Left ventricle myocardium superior (tissue), 1 donor: ENCODE results near the gene ADORA2B. TPM values are rescaled to one million over a fixed set of nuclear protein-coding genes. Genes with fewer than 3 reads are reported as not detected.
"Not testable (repeated sequence)": the region's sequence is repeated elsewhere in the genome, so short reads cannot be mapped to it uniquely, and the experiment has no call there.

Source experiments
- ATAC-seq: fragments of 200-7000 bp; cut with Tn5 transposase; one replicate; pipeline ENCODE4 v1.9.1; 2020; ENCODE audit warnings: mild to moderate bottlenecking, moderate library complexity
- DNase-seq: peaks from one replicate; pipeline ENCODE4 v3.0.0-alpha.2; 2020
- intact Hi-C: fragments of 100-400 bp; cut with micrococcal nuclease; formaldehyde crosslinking; loops from one replicate; pipeline ENCODE4 v1.11.0; 2022
- long read RNA-seq: library from polyadenylated mRNA; unstranded; transcript quantifications from one replicate; pipeline ENCODE4 v2.0.0, GENCODE V29; 2021
- total RNA-seq: library from RNA; stranded (reverse); fragmentation: NEBNext Ultra II Directional; extraction: Animal tissue kit (Norgen Biotek cat#: 25700); gene quantifications from one replicate; pipeline ENCODE4 v1.2.1, GENCODE V29; 2021
- donor health status: DM: no; HTN: yes; CAD: no; lungs with severe emphysema.

Gene ADORA2B
- 0.57 TPM for total RNA-seq
- long read RNA-seq, result 0 reads

- intact Hi-C loops, result no loop called here
- ATAC-seq (peak; percentile 92), DNase-seq (peak; percentile 82)
Observed at GRCh38 chr17:15944759-15945526, at the start of gene ADORA2B. ADORA2B (plus strand) TSS chr17:15945130; CDS start chr17:15945249, 119 bp downstream.

GRCh38 chr17:15896277-15896676 is 48.7 kb upstream of the ADORA2B start:
- DNase-seq (no peak), ATAC-seq (no peak)
- intact Hi-C loops, result no loop called here

GRCh38 chr17:15896834-15897233 is 48.1 kb upstream of the ADORA2B start:
- DNase-seq, result no peak
- intact Hi-C loops, result no loop called here
- no peak for ATAC-seq

GRCh38 chr17:15899596-15899995 is 45.3 kb upstream of the ADORA2B start:
- ATAC-seq, intact Hi-C loops, DNase-seq: not testable (repeated sequence)

- intact Hi-C loops, result no loop called here
- DNase-seq (no peak), ATAC-seq (no peak)
Observed at GRCh38 chr17:15900871-15901270, 44.1 kb upstream of the ADORA2B start.

- intact Hi-C loops, ATAC-seq, DNase-seq: not testable (repeated sequence)
Observed at GRCh38 chr17:15905236-15905635, 39.7 kb upstream of the ADORA2B start.

GRCh38 chr17:15907290-15907689 is 37.6 kb upstream of the ADORA2B start:
- ATAC-seq (no peak), DNase-seq (no peak)
- intact Hi-C loops, result no loop called here

- DNase-seq (no peak), ATAC-seq (no peak)
- intact Hi-C loops, result no loop called here
Observed at GRCh38 chr17:15908378-15908777, 36.6 kb upstream of the ADORA2B start.

GRCh38 chr17:15909481-15909991 is 35.4 kb upstream of the ADORA2B start:
- DNase-seq (peak; percentile 45), ATAC-seq (peak; percentile 81)
- intact Hi-C loops, result no loop called here

GRCh38 chr17:15910791-15911190 is 34.1 kb upstream of the ADORA2B start:
- DNase-seq, result no peak
- no peak for ATAC-seq
- intact Hi-C loops, result no loop called here

- DNase-seq, intact Hi-C loops, ATAC-seq: not testable (repeated sequence)
Observed at GRCh38 chr17:15911701-15912100, 33.2 kb upstream of the ADORA2B start.

DNA sequence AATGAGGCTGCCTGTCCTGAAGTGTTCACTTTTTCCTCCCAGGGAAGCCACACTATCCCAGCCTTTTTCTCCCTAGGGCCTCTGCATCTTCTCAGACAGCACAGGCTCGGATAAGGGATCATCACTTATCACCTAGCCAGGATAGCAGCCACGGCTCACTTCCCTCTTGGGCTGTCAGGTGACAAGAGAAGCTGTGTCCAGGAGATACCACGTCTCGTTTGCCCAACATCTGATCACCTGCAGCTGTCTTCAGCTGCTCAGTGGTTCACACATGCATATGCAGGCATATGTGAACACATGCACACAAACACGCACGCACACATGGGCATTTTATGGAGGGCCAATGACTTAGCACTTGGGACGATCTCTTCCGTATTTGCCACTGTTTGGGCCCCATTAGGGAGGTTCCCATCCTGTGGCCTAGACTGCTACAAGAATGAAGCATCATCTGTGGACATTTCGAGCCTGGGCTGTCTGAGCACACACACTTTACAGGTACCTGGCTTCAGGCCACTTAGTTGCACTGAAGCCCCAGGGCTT is 32.4 kb upstream of the ADORA2B start:
- no peak for ATAC-seq
- no peak for DNase-seq
- intact Hi-C loops, result no loop called here

- no peak for ATAC-seq
- intact Hi-C loops, result no loop called here
Observed at GRCh38 chr17:15913826-15914225, 31.1 kb upstream of the ADORA2B start.

GRCh38 chr17:15914400-15915170 is 30.3 kb upstream of the ADORA2B start:
- ATAC-seq (no peak), DNase-seq (no peak)
- intact Hi-C loops, result no loop called here

More at GRCh38 chr17:15913826-15914225, 31.1 kb upstream of the ADORA2B start:
- no peak for DNase-seq

- ATAC-seq, result no peak
- no peak for DNase-seq
- intact Hi-C loops, result no loop called here
Observed at GRCh38 chr17:15915961-15916360, 29.0 kb upstream of the ADORA2B start.

DNA sequence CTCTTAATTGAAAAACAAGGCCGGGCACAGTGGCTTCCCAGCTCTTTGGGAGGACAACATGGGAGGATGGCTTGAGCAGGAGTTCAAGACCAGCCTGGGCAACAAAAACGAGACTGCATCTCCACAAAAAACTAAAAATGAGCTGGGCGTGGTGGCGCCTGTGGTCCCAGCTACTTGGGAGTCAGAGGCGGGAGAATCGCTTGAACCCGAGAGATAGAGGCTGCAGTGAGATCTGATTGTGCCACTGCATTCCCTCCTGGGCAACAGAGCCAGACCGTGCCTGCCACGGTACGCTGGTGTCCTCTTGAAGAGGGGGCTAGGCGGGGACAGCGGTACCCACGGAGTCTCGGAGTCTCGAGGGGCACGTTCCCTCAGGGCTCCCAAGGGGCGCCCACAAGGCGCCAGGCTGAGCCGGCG is 27.9 kb upstream of the ADORA2B start:
- intact Hi-C loops, result no loop called here
- no peak for DNase-seq
- ATAC-seq, result no peak

DNA sequence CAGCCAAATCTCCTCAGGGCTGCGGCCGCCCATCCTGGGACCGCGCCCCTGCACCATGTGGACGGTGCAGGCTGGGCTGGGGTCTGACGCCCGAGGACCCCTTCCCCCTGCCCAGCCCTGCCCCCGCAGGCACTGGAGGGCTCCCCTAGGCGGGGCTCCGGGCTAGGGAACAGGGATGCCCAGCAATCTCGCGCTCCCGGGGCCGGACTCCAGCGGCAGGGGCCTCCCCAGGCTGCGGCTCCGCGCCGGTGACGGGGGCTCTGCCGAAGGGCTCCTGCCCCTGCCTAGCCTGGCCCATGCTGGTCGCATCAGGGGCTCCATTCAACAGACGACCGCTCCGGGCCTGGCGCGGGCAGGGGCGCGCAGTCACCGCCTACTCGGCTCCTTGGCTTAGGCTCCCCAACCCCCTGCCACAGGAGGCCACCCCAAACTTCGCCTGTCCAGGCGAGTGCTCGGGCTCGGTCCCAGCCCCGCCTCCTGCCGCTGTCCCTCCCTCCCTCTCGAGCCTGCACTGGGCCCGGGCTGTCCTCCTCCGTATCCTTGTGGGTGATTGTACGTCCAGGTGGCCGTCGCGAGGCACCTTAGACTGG is 27.4 kb upstream of the ADORA2B start:
- intact Hi-C loops, result no loop called here
- ATAC-seq, result peak; percentile 49
- DNase-seq, result peak; percentile 41

GRCh38 chr17:15918261-15918660 is 26.7 kb upstream of the ADORA2B start:
- ATAC-seq, result no peak
- DNase-seq, result no peak
- intact Hi-C loops, result no loop called here

DNA sequence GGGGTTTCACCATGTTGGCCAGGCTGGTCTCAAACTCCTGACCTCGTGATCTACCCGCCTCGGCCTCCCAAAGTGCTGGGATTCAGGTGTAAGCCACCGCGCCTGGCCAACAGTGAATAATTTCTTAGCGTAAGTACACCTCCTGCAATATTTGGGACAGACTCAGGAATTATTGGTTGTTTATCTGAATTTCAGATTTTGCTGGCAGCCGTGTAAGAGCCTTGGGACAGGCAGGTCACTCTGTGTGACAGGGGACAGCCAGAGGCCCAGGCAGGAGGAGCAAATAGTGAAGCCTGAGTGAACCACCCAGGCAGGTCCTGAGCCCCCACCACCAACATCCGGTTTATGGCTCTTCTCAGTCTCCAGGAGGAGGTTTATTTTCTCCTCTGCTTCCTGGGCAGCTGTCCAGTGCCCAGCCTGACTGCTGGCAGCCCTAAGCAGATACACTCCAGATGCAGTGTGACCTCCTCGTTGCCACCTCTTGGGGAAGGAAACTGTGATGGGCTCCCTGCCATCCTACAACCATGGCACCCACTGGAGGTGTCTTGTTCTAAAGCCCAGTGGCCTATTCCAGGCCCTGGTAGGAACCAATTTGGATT is 26.2 kb upstream of the ADORA2B start:
- intact Hi-C loops, result no loop called here
- DNase-seq (peak; percentile 61), ATAC-seq (peak; percentile 85)
